ENCODE results near the gene AXIN1.

AXIN1 gene

DNA sequence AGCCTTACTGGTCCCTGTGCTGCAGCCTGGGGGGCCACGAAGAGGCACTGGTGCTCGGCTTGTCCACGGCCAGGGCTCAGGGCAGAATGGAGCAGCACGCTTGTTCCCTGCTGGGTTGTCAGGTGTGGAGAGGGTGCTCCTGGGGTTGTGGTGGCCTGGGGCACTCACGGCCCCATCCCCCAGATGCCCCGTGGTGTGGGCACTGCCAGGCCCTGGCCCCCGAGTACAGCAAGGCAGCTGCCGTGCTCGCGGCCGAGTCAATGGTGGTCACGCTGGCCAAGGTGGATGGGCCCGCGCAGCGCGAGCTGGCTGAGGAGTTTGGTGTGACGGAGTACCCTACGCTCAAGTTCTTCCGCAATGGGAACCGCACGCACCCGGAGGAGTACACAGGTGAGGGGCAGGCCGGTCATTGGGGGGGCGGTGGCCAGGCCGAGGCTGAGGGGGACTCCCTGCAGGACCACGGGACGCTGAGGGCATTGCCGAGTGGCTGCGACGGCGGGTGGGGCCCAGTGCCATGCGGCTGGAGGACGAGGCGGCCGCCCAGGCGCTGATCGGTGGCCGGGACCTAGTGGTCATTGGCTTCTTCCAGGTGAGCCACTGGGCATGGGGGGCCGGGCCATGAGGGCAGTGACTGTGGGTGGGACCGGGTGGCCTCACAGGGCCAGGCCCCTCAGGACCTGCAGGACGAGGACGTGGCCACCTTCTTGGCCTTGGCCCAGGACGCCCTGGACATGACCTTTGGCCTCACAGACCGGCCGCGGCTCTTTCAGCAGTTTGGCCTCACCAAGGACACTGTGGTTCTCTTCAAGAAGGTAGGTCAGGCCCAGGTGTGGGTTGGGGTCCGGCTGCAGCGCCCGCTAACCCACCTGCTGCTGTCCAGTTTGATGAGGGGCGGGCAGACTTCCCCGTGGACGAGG is 68.1 kb downstream of the AXIN1 start:
- DNase-seq (ENCODE audit: low read depth, low spot score) = no peak

GRCh38 chr16:283033-283805 is 69.3 kb downstream of the AXIN1 start, which contains the start of gene PDIA2:
PDIA2 (plus strand) TSS chr16:283164; CDS start chr16:283170, 6 bp downstream.
- DNase-seq (ENCODE audit: low read depth, low spot score) = no peak

GRCh38 chr16:282491-282890 is 70.0 kb downstream of the AXIN1 start:
- DNase-seq (ENCODE audit: low read depth, low spot score) = no peak

- DNase-seq (ENCODE audit: low read depth, low spot score) = no peak
Measured at GRCh38 chr16:281660-282255, 70.8 kb downstream of the AXIN1 start.

DNA sequence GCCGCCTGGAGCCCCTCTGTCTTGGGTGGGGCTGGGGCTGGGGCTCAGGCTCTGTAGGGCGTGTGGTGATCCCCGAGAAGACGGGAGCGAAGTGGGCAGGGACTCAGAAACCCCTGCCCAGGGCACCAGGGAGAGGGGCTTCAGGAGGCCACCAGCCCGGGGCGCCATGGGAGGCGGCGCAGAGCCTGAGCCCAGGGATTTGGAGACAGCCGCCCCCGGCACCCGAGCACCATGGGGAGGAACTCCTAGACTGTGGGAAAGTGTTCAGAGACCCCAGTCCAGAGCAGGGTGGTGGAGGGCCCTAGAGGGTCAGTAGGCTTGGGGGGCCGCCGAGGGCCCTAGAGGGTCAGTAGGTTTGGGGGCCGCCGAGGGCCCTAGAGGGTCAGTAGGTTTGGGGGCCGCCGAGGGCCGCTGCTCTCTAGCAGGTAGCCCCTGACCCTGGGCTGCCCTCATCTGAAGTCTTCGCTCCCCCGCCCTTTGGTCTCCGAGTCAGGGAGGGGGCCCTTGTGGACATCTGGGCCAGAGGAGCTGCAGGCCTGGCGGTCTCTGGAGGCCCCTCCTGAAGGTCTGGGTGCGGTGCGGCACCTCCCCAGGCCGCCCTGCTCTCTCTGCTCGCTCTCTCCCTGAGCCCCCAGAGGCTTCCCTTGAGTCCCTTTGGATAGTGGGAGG is 71.4 kb downstream of the AXIN1 start:
- no peak for DNase-seq (ENCODE audit: low read depth, low spot score)

DNA sequence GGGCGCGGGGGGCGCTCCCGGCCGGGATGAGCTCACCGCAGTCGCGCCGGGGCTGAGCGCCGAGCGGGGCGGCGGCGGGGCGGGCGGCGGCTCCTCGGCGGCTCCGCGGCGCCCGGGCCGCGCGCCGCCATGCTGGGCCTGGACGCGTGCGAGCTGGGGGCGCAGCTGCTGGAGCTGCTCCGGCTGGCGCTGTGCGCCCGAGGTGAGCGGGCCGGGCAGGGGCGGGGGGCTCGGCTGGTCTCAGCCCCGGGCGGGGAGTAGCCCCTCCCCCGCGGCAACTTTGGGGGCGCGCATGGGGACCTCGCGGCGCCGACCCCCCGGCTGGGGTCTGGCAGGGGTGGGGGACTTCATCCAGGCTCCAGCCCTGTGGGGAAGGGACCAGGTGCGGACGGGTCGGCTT is 72.0 kb downstream of the AXIN1 start, which contains the start of gene ARHGDIG:
Gene ARHGDIG (plus strand): TSS at position 40 of the 400 bp plus-strand sequence. CDS start 90 bp downstream, at position 130.
- no peak for DNase-seq (ENCODE audit: low read depth, low spot score)

DNA sequence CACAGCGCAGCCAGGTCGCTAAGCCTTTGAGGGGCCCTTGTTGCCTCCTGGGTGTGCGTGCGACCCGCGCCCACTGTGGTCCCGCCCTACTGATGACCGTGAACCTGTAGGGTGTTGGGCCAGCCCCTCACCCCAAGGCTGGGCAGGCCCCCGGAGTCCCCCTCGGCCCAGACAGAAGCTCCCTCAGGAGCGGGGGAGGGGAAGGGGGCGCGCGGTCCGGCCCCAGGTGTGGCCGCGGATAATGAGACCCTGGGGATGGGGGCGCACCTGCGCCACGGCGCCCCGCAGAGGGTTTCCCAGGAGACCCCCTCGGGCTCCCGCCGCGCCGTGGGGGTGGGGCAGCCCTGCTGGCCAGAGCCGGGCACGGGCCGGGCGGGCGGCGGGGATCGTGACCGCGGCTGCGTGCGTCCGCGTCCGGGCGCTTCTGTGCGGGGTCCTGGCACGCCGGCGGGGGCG is 72.5 kb downstream of the AXIN1 start:
- no peak for DNase-seq (ENCODE audit: low read depth, low spot score)

- no peak for DNase-seq (ENCODE audit: low read depth, low spot score)
Measured at GRCh38 chr16:279531-279930, 73.0 kb downstream of the AXIN1 start.

DNA sequence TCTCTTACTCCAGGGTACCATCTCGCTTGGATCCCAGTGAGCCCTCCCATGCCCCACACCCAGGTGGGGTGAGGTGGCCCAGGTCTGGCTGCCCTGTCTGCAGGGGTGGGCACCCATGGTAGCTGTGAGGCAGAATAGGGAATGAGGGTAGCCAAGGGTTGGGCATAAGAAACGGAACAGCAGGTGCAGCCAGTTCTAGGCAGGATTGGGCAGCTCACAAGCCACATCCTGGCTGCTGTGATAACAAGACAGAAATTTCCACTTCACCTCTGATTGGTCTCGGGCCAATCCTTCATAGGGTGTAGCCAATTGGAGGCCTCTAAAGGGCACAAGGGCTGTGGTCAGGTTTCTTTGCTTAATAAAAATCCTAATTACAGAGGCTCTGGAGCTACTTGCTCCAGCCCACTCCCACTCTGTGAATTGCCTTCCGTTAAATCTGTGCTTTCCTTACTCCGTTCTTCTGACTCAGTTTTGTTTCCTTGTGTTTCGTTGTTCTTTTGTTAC is 73.6 kb downstream of the AXIN1 start:
- DNase-seq (ENCODE audit: low read depth, low spot score) = no peak

DNA sequence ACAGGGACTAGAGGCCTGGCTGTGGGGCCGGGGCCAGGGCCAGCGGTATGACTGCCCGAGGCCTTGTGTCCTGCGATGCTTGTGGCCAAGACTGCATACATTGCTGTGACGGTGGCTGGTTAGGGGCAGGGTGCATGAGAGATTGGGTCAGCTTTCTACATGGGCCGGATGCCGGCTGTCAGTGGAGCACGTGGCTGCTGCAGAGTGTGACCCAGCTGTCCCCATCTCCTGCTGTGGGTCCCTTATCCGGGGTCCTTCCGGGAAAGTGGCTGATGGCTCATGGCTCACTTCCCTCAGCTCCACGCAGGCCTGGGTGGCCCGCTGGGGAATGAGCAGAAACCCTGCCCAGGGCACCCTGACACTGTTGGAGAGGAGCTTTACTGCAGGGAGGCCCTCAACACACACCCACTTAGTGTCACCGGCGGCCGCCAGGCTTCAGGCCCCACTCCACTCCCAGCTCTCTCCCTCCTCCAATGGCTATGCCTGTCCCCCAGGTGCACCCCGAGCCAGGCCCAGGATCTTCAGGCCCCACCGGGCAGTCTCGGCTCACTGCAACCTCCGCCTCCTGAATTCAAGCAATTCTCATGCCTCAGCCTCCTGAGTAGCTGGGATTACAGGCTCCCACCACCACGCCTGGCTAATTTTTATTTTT is 76.0 kb downstream of the AXIN1 start:
- DNase-seq (ENCODE audit: low read depth, low spot score) = no peak

- DNase-seq (ENCODE audit: low read depth, low spot score) = no peak
Measured at GRCh38 chr16:275786-276232, 76.7 kb downstream of the AXIN1 start, which contains the start of gene RGS11. RGS11 (minus strand) TSS chr16:275944; CDS start chr16:275911, 33 bp downstream.

GRCh38 chr16:275041-275641 is 77.4 kb downstream of the AXIN1 start:
- DNase-seq (ENCODE audit: low read depth, low spot score) = no peak

GRCh38 chr16:273547-274421 is 78.7 kb downstream of the AXIN1 start:
- no peak for DNase-seq (ENCODE audit: low read depth, low spot score)

DNA sequence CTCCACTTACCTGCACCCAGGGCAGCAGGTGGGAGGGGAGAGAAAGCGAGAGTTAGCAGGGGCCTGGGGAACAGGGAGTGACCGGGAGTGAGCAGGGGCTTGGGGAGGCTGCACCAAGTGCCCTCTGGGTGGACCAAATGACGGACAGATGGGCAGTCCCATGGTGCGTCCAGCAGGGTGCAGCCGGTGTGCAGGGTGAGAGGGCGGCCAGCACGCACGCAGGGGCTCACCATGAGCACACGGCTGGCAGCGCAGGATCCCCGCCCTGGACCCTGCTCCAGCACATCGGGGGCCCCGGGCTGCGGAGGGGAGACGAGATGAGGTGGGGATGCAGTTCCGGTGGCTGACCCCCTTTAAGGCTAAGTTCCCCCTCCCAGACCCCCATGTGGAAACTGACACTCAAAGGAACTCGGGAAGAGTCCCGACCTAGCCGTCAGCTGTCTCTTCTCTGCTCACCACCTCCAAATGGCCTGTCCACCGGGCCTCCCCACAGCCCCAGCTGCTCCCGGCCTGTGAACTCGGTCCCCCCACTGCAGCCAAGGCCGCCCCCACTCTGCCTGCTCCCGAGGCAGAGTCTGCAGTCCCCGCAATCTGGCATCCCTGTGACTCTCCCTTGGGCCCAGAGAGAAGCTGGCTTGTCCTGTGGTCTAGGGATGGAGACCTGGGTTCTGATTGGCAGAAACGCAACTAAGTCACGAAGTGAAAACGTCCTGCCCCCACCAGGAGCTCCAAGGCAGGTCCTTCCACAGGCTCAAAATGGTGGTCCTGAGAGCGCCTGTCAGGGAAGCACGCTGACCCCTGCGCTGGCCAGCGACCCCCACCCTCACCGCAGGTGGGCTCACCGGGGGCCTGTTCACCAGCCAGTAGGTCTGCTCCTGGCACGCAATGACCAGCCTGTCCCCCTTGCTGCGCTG is 79.6 kb downstream of the AXIN1 start:
- DNase-seq (ENCODE audit: low read depth, low spot score) = no peak

DNA sequence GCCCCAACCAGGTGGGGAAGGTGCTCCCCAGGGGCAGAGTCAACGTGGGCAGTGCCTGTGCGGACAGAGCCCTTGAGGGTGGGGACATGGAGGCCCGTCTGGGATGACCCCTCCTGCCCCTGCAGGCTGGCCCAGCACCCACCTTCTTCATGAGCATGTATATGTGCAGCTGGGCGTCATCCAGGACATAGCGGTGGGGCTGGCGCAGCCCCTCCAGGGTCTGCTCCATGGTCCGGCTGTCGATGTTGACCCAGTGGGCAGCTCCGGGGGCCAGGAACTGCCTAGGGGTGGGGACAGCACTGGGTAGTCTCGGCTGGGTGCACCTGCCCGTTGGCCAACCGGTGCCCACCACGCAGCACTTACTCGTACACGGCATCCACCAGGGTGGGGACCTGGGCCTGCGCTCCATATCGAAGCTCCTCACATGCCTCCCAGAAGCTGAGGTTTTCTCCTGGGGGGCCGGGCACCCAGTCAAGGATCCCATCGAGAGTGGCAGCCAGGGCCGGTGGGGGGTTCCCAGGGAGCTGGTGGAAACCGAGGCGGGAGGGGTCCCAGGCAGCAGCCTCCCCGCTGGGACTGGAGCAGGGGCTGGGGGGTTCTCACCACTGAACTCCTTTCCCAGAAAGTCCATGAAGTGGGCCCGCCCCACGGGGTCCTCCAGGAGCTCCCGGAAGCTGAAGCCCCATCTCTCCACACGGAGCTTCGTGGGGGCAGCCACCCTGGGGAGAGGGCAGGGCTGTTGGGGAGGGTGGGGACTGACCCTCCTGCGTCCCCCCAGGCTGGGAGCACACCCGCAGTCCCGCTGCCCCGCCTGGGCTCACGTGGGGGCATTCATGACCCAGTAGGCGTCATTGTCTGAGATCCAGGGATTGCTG is 81.9 kb downstream of the AXIN1 start:
- DNase-seq (ENCODE audit: low read depth, low spot score) = no peak

GRCh38 chr16:269061-269796 is 83.3 kb downstream of the AXIN1 start:
- no peak for DNase-seq (ENCODE audit: low read depth, low spot score)

Data from smooth muscle cell of the brain vasculature (primary cell).